Body of pancreas (tissue), 4 donors: Measurements from ENCODE around the gene TMEM232. TPM values are rescaled to one million over a fixed set of nuclear protein-coding genes. Genes with fewer than 3 reads are reported as not detected.
A peak's percentile ranks its signal among the peaks of the same experiment; 100 is the strongest.

ENCODE experiments used
- ATAC-seq: fragments of 150-250 bp; one replicate; pipeline ENCODE4 v1.9.1; 2016
- DNase-seq, 4 donors: peaks; one replicate each; pipeline ENCODE4 v3.0.0-alpha.2; 2019
- H3K27ac ChIP-seq, 4 donors: fragments of 200-600 bp; sonication (generic); 1 replicate in 3 of 4; 2 replicates in 1 of 4; pipeline versions ENCODE4 v1.5.1 to v1.6.1; 2016 to 2019; ENCODE audit warnings: mild to moderate bottlenecking in 1 of 4, mixed read lengths in 1 of 4, moderate library complexity in 1 of 4
- H3K27me3 ChIP-seq, 2 donors: fragments of 200-600 bp; sonication (generic); one replicate each; pipeline ENCODE4 v1.6.0; 2016; ENCODE audit warnings: mild to moderate bottlenecking in 1 of 2
- H3K36me3 ChIP-seq, 2 donors: fragments of 200-600 bp; sonication (generic); replicated peaks in 1 of 2; 2 replicates each; pipeline ENCODE4 v1.5.1; 2016; ENCODE audit warnings: low read depth in 2 of 2; ENCODE audit not compliant: insufficient read depth in 1 of 2
- H3K4me1 ChIP-seq: fragments of 200-600 bp; sonication (generic); one replicate; pipeline ENCODE4 v1.6.0; 2016
- H3K4me3 ChIP-seq, 2 donors: fragments of 200-600 bp; sonication (generic); 1 replicate in 1 of 2; 2 replicates in 1 of 2; pipeline ENCODE4 v1.5.1; 2016 to 2019
- H3K9me3 ChIP-seq, 3 donors: fragments of 200-600 bp; sonication (generic); 1 replicate in 2 of 3; 2 replicates in 1 of 3; pipeline ENCODE4 v1.5.1; 2016
- CTCF ChIP-seq, 7 experiments: fragments of 450-650 bp in 4 of 7; fragments of 200-600 bp in 3 of 7; sonication (generic) in 3 of 7; IDR thresholded peaks; one replicate each; pipeline ENCODE4 v1.5.1; 2016 to 2019; ENCODE audit warnings: antibody characterized with exemption in 7 of 7
- POLR2A ChIP-seq, 3 donors: fragments of 450-650 bp; IDR thresholded peaks; one replicate each; pipeline ENCODE4 v1.6.1; 2016; ENCODE audit warnings: antibody characterized with exemption in 3 of 3, mild to moderate bottlenecking in 2 of 3
- WGBS, 2 donors: methylation state at CpG; one replicate each; pipeline ENCODE4 v1.1.5; 2017; 5-methylcytosine and 5-hydroxymethylcytosine counted together
- intact Hi-C: fragments of 100-400 bp; cut with DNase I; formaldehyde crosslinking; loops from one replicate; pipeline ENCODE4 v1.15.1; 2023
- total RNA-seq, 2 donors: library from RNA; depleted of rRNA; stranded (reverse); fragments of >200 nt; gene quantifications; one replicate each; pipeline ENCODE4 v1.1.0, GENCODE V29; 2016

TMEM232 gene
- total RNA-seq, 2 donors from 2014 or later, result 1.3 to 3.1 TPM

GRCh38 chr5:110751902-110752762 is 25.7 kb upstream of the TMEM232 start:
- no peaks in the 10 kb centered on the region for H3K27me3 ChIP-seq
- no peak overlapping the region for H3K4me3 ChIP-seq
- no peaks in the 10 kb centered on the region for H3K4me1 ChIP-seq
- intact Hi-C loops, result no loop called here
- no peak for ATAC-seq
- DNase-seq, result no peak
- no peak overlapping the region for H3K27ac ChIP-seq
- H3K9me3 ChIP-seq, result no peaks in the 10 kb centered on the region
- H3K36me3 ChIP-seq, result peaks cover 5 to 6% of the 10 kb centered on the region in 2 donors
- no peak for TF ChIP-seq POLR2A (IDR thresholded peaks at IDR 0.05)
- no peak for TF ChIP-seq CTCF (IDR thresholded peaks at IDR 0.05)
- WGBS, 2 donors, result 71 to 80% methylated on average over 8 of the region's 8 CpGs

- peak; percentile 96 for ATAC-seq
Measured at GRCh38 chr5:110738812-110739651, 12.6 kb upstream of the TMEM232 start, which contains the start of gene SLC25A46. SLC25A46 (plus strand) TSS chr5:110739007; CDS start chr5:110739120, 113 bp downstream.

GRCh38 chr5:110738503-110738811 is 12.0 kb upstream of the TMEM232 start:
- intact Hi-C loops, result no loop called here
- H3K27ac ChIP-seq, result peak overlapping the region in 3 of 4 donors; percentile 27 to 89 (median 85)
- no peaks in the 10 kb centered on the region for H3K27me3 ChIP-seq
- H3K4me1 ChIP-seq, result peaks cover 21% of the 10 kb centered on the region
- no peak for TF ChIP-seq POLR2A (IDR thresholded peaks at IDR 0.05)
- TF ChIP-seq CTCF (IDR thresholded peaks at IDR 0.05), result no peak
- ATAC-seq (peak; percentile 76), DNase-seq (no peak)
- peak overlapping the region; percentile 49 to 99 for H3K4me3 ChIP-seq
- no peaks in the 10 kb centered on the region for H3K36me3 ChIP-seq
- no peaks in the 10 kb centered on the region for H3K9me3 ChIP-seq
- 0% methylated on average over 14 of the region's 14 CpGs for WGBS, 2 donors

More at GRCh38 chr5:110738812-110739651, 12.6 kb upstream of the TMEM232 start, which contains the start of gene SLC25A46:
- peak; percentile 83 to 89 (median 87) for DNase-seq
- 0% methylated on average over 42 to 62 of the region's 62 CpGs for WGBS, 2 donors
- Histone ChIP-seq H3K27ac (peak within 1 kb of the TSS; percentile 44 to 89 (median 83)), H3K9me3 (no peaks in the 10 kb centered on the region), H3K27me3 (no peaks in the 10 kb centered on the region), H3K4me3 (peak within 1 kb of the TSS; percentile 49 to 99), H3K36me3 (peaks cover 0 to 1% of the 10 kb centered on the region in 2 donors), H3K4me1 (peaks cover 21% of the 10 kb centered on the region)
- TF ChIP-seq CTCF (IDR thresholded peaks at IDR 0.05) (no peak), POLR2A (IDR thresholded peaks at IDR 0.05) (peak in 2 of 3 donors; percentile 76)
- intact Hi-C loops, result no loop called here

- Histone ChIP-seq H3K9me3 (no peaks in the 10 kb centered on the region), H3K27me3 (no peaks in the 10 kb centered on the region), H3K27ac (no peak overlapping the region), H3K4me3 (no peak overlapping the region), H3K4me1 (peaks cover 21% of the 10 kb centered on the region), H3K36me3 (no peaks in the 10 kb centered on the region)
- WGBS, 2 donors, result 68 to 73% methylated on average over 3 of the region's 3 CpGs
- DNase-seq (no peak), ATAC-seq (no peak)
- intact Hi-C loops, result no loop called here
- TF ChIP-seq CTCF (IDR thresholded peaks at IDR 0.05), result no peak
- no peak for TF ChIP-seq POLR2A (IDR thresholded peaks at IDR 0.05)
Measured at GRCh38 chr5:110736753-110737152, 10.3 kb upstream of the TMEM232 start.
